Vagina (tissue), 2 donors: Measurements from ENCODE around the gene BCL2L2.

Experiments used
- CTCF ChIP-seq, 3 experiments: fragments of 450-650 bp in 2 of 3; fragments of 200-600 bp in 1 of 3; sonication (generic) in 1 of 3; IDR thresholded peaks; one replicate each; pipeline ENCODE4 v1.5.1; 2017 to 2019; ENCODE audit warnings: antibody characterized with exemption in 3 of 3, mild to moderate bottlenecking in 2 of 3, moderate library complexity in 2 of 3
- POLR2A ChIP-seq, 2 donors: fragments of 450-650 bp; IDR thresholded peaks; one replicate each; pipeline ENCODE4 v1.6.1; 2017; ENCODE audit warnings: antibody characterized with exemption in 2 of 2, mild to moderate bottlenecking in 2 of 2, moderate library complexity in 2 of 2

DNA sequence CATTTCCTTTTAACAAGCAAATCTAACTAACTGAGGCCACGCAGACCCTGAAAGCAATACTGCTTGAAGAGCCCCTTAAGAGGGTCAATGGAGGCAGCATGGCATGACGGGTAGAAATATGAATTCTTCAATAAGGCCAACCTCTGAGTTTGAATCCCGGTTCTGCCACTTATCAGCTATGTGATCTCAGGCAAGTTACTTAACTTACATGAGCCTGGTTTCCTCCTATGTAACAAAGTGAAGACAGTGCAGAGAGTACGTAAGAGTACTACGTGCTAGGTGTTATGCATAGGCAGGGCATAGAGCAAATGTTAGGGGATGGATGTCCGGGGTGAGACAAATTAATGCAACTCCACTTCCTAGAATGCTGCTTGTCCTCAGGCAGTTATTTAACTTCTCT lies 25.4 kb upstream of the BCL2L2 start:
- TF ChIP-seq POLR2A (IDR thresholded peaks at IDR 0.05): no peak
- TF ChIP-seq CTCF (IDR thresholded peaks at IDR 0.05): no peak
